ENCODE results near the gene CNBD2. TPM values are rescaled to one million over a fixed set of nuclear protein-coding genes. Genes with fewer than 3 reads are reported as not detected.

CNBD2 gene
- total RNA-seq (2021) (3.1 and 4.5 TPM in 2 replicates), Bru-seq, nascent RNA (percentile 18 among the genes with signal in this experiment), BruChase-seq, experiment 1, labeled RNA remaining after a 2-hour chase (percentile 15 among the genes with signal in this experiment), BruChase-seq, experiment 2, labeled RNA remaining after a 6-hour chase (percentile 22 among the genes with signal in this experiment)
- long read RNA-seq, partial matches to known transcripts, result 1 of 5 reads
- long read RNA-seq, other reads (novel, unspliced or antisense), result 0 of 5 reads

GRCh38 chr20:35967979-35968640 lies at the start of gene CNBD2:
Gene CNBD2, plus strand, starts transcription at chr20:35968590. Its CDS starts 173 bp downstream, at chr20:35968763.
- Histone ChIP-seq H3K36me3 (ENCODE audit: insufficient read depth, low read length, poor library complexity, severe bottlenecking) (no peaks in the 10 kb centered on the region), H3K27ac (ENCODE audit: low read depth, low read length, poor library complexity, severe bottlenecking) (no peak within 1 kb of the TSS), H3K27me3 (replicated peaks; ENCODE audit: insufficient read depth, low read depth, low read length, poor library complexity) (no peaks in the 10 kb centered on the region), H3K4me1 (ENCODE audit: insufficient read depth, low read length, poor library complexity, severe bottlenecking) (no peaks in the 10 kb centered on the region), H3K9me3 (ENCODE audit: low read depth, low read length, poor library complexity, severe bottlenecking) (no peaks in the 10 kb centered on the region), H3K4me3 (ENCODE audit: low read depth, low read length, poor library complexity, severe bottlenecking) (no peak within 1 kb of the TSS)
- no peak for DNase-seq (ENCODE audit: low spot score)
- no TSS peak for BruUV-seq (replicated peaks)
- TF ChIP-seq EZH2 (IDR thresholded peaks at IDR 0.05; ENCODE audit: borderline replicate concordance, low read depth, low read length, poor library complexity, severe bottlenecking) (no peak), CTCF (conservative IDR thresholded peaks at IDR 0.05; ENCODE audit: low read depth, low read length) (no peak)
- intact Hi-C loops (cut with micrococcal nuclease; ENCODE audit: unreplicated experiment), result no loop called here
- POLR2A ChIA-PET (ENCODE audit: low non-redundant PET), result no interaction called here
- CTCF ChIA-PET, result interaction anchor here (0.6 to 1.0 kb wide), 2 partner anchors 170 to 657 kb away, joined by 5 to 8 read pairs; no protein-coding TSS in a partner anchor

GRCh38 chr20:35920523-35920922 lies 47.9 kb upstream of the CNBD2 start:
- intact Hi-C loops (cut with micrococcal nuclease; ENCODE audit: unreplicated experiment), result no loop called here
- no peaks in the 10 kb centered on the region for H3K27me3 ChIP-seq (replicated peaks; ENCODE audit: insufficient read depth, low read depth, low read length, poor library complexity)
- ChIA-PET POLR2A (ENCODE audit: low non-redundant PET) (no interaction called here), CTCF (no interaction called here)
- no peak for TF ChIP-seq EZH2 (IDR thresholded peaks at IDR 0.05; ENCODE audit: borderline replicate concordance, low read depth, low read length, poor library complexity, severe bottlenecking)
- TF ChIP-seq CTCF (conservative IDR thresholded peaks at IDR 0.05; ENCODE audit: low read depth, low read length), result no peak
- H3K27ac ChIP-seq (ENCODE audit: low read depth, low read length, poor library complexity, severe bottlenecking), result no peak overlapping the region
- DNase-seq (ENCODE audit: low spot score), result no peak
- no peaks in the 10 kb centered on the region for H3K9me3 ChIP-seq (ENCODE audit: low read depth, low read length, poor library complexity, severe bottlenecking)
- H3K4me1 ChIP-seq (ENCODE audit: insufficient read depth, low read length, poor library complexity, severe bottlenecking), result no peaks in the 10 kb centered on the region
- H3K4me3 ChIP-seq (ENCODE audit: low read depth, low read length, poor library complexity, severe bottlenecking), result no peak overlapping the region
- peaks cover 14% of the 10 kb centered on the region for H3K36me3 ChIP-seq (ENCODE audit: insufficient read depth, low read length, poor library complexity, severe bottlenecking)
- BruUV-seq (replicated peaks), result no TSS peak

GRCh38 chr20:35929301-35929700 lies 39.1 kb upstream of the CNBD2 start:
- no peaks in the 10 kb centered on the region for H3K4me1 ChIP-seq (ENCODE audit: insufficient read depth, low read length, poor library complexity, severe bottlenecking)
- H3K9me3 ChIP-seq (ENCODE audit: low read depth, low read length, poor library complexity, severe bottlenecking), result no peaks in the 10 kb centered on the region
- POLR2A ChIA-PET (ENCODE audit: low non-redundant PET), result no interaction called here
- CTCF ChIA-PET, result no interaction called here
- H3K36me3 ChIP-seq (ENCODE audit: insufficient read depth, low read length, poor library complexity, severe bottlenecking), result peaks cover 9% of the 10 kb centered on the region
- BruUV-seq (replicated peaks), result no TSS peak
- no peak overlapping the region for H3K27ac ChIP-seq (ENCODE audit: low read depth, low read length, poor library complexity, severe bottlenecking)
- no peaks in the 10 kb centered on the region for H3K27me3 ChIP-seq (replicated peaks; ENCODE audit: insufficient read depth, low read depth, low read length, poor library complexity)
- intact Hi-C loops (cut with micrococcal nuclease; ENCODE audit: unreplicated experiment), result no loop called here
- DNase-seq (ENCODE audit: low spot score), result no peak
- TF ChIP-seq CTCF (conservative IDR thresholded peaks at IDR 0.05; ENCODE audit: low read depth, low read length) (no peak), EZH2 (IDR thresholded peaks at IDR 0.05; ENCODE audit: borderline replicate concordance, low read depth, low read length, poor library complexity, severe bottlenecking) (no peak)
- no peak overlapping the region for H3K4me3 ChIP-seq (ENCODE audit: low read depth, low read length, poor library complexity, severe bottlenecking)

All from A673 (cell line).